T follicular helper cell (primary cell): Measurements from ENCODE around the gene PCSK5.

Experiments used
- DNase-seq: peaks from one replicate; pipeline ENCODE4 v3.0.0-alpha.2; 2020; ENCODE audit warnings: low read depth

The PCSK5 gene

DNA sequence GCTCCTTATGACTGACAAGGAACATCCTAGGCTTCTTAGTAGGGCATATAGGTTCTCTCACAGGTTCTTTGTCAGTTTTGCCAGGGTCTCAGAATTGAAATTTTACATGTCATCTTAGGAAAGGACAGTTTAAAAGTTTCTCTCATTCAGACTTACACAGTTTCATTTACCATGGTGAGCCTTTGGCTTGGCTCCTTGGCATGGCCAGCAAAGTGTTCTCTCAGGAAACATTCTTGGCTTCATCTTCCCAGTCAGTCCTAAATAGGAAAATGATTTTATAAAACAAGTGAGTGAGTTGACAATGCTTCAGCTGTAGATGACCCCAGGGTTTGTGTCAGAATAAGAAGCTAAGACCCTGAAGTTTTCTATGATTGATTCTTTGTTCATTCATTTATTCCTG is 191.6 kb downstream of the PCSK5 start:
- no peak for DNase-seq

DNA sequence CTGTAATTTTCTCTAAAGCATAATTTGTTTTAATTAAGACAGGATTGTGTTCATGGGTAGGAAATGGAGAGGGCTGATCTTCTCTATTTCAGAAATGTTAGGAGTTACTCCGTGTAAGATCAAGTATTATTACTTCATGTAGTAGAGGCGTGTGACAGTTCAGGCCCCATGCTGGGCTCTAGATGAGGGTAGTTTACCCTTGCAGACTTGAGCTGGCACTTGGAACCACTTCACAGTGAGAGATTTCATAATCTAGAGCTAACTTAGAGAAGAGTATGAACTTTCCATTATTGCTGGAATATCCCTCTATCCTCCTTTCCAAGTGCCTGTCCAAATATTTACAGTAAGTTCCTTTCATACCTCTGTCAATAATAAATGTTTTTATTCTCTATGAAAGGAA is 195.1 kb downstream of the PCSK5 start:
- no peak for DNase-seq

DNA sequence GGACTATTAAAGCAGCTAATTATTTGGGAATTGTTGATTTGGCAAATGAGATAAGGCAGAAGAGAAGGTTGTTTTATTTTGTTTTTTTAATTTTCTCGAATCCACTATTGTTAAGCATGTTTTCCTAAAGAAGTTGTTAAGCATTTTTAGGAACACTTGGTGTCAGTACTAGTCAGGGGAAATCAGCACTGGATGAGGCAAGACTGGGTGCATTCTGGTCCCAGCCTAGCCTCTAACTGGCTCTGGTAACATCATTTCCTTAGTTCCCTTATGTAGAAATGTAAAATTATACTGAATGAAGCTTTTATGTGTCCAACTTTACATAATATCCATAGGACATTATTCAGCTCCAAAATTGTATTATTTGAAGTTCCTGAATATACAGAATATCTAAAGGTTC is 196.1 kb downstream of the PCSK5 start:
- no peak for DNase-seq

DNA sequence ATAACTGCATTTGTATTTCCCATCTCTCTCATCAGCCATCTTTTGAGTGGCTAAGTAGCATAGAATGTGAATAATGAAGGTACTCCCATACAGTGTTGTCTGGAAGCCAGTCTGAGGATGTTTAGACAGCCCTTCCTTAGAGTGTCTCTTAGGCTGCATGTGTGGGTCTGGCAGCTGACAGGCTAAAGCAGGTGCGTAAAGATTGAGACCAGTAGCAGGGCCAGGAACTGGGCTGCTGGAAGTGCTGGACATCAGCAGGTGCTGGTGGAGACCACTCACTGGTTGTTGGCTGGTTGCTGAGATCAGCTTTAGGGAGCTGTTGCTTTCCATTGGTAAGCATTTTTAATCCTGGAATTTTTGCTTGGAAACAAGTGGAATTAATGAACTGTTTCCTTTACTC is 197.5 kb downstream of the PCSK5 start:
- no peak for DNase-seq

DNA sequence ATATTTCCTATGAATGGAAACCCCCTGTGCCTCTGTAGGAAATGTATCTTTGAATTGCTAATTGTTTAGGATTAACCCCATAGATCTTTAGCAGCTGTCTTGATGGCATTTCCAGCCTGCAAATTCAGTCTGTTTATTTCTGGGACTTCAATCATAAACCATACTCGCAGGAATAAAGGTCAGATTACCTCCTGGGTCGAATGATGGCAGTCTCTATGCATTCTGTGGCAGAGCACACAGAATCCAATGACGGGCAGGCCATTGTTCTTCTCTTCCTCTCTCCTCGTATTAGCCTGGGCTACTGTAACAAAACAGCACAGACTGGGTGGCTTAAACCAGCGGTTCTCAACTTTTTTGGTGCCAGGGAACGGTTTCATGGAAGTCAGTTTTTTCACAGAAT is 199.9 kb downstream of the PCSK5 start:
- no peak for DNase-seq

DNA sequence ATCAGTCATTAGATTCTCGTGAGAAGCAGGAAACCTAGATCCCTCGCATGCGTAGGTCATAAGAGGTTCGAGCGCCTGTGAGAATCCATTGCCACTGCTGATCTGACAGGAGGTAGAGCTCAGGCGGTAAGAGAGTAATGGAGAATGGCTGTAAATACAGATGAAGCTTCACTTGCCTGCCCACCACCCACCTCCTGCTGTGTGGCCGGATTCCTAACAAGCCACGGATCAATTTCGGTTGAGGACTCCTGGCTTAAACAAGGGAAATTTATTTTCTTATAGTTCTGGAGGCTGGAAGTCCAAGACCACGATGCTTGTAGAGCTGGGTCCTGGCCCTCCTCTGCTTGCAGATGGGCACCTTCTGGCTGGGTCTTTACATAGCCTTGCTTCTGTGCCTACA is 200.4 kb downstream of the PCSK5 start:
- DNase-seq = no peak

DNA sequence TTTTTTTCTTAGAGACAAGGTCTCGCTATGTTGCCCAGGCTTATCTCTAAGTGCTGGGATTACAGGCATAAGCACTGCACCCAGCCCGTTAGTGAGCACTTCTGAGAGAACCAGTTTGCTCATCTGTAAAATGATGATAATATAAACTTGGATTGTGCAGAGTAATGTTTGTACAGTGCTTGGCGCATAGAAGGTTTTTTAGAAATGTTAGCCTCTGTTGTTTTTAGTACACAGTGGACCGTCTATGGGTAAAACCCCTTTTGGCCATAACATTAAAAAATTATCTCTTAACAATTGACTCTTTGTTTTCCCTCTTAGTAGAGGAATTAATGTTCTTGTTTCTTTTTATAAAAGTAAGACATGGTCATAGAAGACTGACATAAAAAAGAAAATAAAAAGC is 202.1 kb downstream of the PCSK5 start:
- no peak for DNase-seq

DNA sequence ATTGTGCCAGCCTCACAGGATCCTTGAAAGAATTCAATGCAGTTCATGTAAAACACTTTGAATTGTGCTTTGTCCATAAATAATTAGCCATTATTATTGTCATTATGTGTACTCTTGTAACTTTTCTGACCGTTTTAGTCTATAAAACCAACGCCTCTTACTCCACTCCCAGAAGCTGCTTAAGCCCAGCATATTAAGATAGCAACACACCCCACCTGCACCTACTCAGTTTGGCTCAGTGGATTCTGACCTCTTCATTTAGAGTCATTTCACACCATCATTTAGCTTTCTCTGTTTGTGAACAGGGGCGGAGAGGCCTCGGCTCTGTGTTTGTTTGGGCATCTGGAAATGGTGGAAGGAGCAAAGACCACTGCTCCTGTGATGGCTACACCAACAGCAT is 205.1 kb downstream of the PCSK5 start:
- no peak for DNase-seq

DNA sequence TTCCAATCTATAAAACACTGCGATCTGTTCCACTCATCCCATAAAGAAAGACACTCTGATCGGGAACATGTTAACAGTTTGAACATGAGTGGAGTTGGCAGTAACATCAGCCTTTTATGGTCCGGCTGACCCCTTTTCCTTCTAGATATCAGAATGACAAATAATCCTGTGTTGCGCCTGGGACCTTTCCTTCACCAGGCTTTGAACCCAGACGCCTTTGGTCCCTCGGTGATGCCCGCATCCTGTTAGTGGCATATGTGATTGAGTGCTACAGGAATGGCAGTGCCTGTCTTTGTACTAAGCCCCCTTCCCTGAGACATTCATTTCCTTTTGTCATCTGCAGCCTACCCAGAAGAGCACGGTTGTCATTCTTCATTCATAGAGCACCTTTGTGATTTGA is 209.0 kb downstream of the PCSK5 start:
- DNase-seq = no peak

DNA sequence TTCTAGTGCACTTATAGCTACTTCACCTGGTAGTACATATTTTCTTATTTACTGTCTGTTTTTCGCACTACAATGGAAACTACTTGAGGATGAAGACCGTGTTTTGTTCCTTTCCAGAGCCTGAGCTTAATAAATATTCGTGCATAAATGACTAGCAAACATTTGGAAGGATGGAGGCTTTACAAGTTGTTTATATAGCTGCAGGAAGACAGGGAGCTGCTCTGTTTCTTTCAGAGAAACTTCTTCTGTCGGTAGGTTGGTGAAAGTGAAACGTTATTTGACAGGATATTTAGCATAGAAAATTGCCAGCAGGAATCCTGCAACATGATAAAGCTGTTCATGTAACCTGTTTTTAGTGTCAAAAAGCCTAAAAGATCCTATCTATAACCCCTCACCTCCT is 210.6 kb downstream of the PCSK5 start:
- DNase-seq = no peak

DNA sequence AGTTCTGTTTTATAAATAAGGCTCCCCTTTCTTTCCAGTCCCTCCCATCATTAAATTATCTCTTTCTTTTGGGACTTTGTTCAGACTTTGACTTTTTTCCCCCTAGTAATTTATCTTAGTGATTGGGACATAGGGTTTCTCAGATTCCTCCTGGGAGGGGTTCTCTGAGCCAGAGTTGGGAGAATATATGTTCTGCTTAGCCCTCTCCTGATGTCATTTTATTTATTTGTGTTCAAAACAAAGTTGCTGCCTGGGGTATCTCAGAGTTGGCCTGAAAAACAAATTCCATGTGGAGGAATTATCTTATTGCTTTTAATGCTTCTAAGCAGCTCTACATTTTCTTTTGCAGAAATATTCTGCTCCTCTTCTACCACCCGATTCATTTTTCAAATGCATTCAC is 211.0 kb downstream of the PCSK5 start:
- no peak for DNase-seq

DNA sequence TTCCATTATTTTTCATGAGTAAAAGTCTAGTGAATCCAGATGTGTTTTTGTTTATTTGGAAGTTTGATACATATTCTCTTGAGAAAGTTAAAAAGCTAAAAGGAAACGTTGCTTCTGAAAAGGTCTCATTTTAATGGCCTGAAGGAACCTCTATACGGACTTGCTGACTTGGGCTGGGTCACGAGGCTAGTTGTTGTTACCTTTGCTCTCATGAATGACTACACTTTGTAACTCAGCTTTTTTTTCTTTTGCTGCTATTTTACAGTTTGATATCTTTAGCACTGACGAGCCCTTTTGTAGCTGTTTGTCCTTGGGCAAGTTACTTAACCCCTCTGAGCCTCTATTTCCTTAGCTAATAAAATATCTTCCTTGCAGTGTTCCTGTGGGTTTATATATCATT is 211.5 kb downstream of the PCSK5 start:
- no peak for DNase-seq

DNA sequence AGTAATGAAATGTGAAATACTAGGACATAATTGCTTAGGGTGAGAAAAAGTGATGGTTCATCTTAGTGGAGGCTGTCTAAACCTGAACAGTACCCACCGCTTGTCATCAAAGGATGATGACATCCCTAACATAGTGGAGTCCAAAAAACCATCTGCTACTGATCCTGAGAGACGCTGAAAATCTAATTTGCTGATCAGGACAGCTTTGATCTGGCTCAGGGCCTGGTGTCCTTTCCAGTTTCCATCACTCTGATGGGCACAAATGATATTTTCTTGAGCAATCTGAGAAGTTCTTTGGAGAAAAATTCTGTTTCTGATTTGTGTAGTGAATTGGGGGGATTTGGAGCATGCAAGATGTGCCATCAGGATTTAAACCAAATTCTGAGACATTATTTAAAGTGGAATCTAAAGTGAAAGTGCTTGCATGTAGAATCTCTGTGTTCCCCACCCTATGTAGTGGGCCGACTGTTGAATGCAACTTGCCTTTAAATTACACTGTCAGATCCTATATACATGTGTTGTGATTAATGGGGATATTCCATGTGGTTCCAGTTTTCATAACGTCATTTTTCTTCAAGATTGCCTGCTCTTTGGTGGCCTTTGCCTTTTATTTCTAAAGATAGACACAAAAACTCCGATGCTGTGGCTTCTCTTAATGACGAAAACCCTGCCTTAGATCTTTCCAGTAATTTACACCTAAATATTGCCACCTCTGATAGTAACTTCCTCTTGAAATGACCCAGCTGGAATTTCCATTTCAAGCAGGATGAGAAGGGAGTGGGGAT is 213.2 kb downstream of the PCSK5 start:
- no peak for DNase-seq

DNA sequence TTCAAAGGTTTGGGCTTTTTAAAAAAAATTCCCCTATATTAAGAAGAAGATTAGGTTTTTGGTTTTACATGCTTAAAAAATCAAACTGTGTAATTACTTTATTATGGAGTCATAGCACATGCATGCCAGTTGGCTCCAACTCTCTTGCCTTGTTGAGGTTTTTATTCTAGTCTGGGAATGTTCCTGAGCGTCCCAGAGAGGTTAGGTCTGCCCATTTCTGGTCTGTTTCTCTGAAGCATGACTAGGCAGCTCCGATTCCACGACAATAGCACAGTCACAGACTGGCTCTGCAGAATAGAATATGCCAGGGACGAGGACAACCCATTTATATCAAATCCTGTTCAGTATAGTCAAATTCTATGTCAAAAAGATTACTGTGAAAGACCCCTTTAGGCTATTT is 217.0 kb downstream of the PCSK5 start:
- no peak for DNase-seq

DNA sequence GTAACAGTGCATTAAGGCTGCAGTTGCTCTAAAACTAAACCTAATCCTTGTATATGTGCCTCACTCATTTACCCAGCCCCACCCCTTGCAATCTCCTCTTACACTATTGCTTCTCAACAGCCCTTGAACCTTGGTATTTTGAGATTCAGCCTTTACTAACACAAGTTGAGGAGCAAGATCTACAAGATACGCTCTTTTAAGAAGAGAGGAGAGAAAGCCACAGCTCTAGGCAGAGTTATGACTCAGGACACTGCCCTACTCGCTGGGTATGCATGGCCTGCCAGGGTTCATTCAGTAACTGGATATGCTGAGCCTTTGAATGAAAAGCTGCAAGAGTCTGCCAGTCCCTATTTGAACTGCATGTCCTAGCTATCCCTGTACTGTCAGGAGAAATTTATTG is 219.5 kb downstream of the PCSK5 start:
- DNase-seq = no peak

DNA sequence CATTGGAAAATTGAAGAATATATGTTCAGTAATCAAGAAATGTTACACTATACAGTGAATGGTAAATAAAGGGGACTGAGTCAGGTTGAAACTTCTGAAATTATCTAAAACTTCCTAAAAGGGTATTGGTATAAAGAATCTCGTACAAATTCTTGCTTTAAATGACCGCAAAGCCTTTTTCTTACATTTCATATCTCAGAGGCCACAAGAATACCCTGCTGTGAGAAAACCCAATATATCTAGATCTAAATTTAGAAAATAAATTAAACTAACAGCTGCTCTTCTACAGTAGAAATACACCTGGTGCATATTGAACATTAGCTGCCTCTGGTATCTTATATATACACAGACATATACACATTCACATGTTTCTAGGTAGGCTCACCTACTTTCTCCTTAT is 221.7 kb downstream of the PCSK5 start:
- no peak for DNase-seq

DNA sequence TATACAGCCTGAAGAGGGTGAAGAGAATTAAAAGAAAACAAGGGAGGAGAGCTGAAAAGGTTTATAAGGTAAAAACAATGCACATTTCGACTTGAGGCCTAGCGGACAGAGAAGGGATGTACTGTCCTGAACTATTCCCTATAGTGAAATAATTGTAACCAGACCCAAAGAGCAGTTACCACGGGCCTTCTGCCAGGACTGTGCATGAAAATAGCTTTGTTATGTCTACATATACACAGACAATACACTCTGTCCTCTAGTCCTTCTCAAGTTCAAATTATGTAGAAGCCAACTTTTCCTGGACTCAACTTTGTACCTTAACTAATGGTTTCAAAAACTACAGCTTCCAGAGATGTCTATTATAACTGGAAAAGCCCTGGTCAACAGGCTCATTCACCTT is 223.7 kb downstream of the PCSK5 start:
- no peak for DNase-seq

DNA sequence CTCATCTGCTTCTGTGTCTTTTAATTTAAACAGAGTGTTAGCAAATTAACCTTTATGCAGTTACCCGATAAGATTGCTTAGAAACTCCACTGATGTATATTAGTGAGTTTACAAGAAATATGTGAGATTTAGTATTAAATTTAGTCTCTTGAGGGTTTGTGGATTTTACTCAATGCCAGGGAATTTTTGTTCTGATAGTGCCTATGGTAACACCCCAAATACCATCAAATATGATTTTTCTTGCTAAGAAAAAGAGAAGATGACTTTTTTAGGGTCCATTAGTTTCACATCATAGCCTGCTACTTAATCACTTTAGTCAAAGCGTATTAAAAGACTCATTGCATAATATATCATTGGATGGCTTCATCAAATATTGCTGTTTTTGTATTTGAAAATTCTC is 224.9 kb downstream of the PCSK5 start:
- no peak for DNase-seq

DNA sequence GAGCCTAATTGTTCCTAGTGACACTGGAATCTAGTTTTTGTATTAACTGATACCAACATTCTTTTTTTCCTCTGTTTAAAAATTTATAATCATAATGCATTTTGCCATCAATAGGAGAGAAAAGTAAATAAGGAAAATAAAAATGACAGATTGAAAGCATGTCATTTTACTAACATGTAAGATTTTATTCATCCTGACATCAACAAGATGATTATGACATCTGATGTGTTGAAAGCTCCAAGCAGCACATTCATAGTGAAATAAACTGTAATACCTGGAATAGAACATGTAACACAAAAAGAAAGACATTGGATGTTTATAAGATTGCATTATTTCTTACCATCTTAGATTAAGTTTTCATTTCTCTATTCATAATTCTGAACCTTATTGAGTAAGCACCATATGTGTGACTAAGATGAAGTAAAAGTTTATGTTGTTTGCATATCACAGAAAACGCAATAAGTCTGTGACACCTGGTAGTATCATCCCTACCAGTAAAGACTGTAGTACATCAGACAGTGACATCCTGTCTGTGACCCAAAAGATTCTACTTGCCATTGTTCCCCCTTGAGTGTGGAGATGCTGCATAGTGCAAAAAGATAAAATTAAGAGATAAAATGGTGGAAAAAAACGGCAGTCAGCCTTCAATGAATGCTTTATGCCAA is 225.6 kb downstream of the PCSK5 start:
- no peak for DNase-seq

DNA sequence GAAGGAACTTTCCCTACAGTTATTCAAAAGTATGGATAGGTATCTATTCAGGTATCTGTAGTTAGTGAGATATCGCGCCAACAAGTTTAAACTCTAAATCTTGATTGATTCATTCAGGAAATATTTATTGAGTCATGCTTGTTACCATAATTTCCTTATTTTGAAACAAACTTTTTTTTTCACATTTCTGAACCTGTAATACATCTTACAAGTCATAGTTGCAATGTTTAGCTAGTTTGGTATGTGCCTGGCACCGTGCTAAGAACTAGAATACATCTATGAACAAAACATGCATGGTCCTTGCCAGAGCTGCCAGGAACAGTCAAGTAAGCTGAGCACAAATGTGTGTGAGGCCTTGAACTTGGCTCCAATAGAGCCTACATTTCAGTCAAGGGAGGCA is 226.4 kb downstream of the PCSK5 start:
- no peak for DNase-seq

DNA sequence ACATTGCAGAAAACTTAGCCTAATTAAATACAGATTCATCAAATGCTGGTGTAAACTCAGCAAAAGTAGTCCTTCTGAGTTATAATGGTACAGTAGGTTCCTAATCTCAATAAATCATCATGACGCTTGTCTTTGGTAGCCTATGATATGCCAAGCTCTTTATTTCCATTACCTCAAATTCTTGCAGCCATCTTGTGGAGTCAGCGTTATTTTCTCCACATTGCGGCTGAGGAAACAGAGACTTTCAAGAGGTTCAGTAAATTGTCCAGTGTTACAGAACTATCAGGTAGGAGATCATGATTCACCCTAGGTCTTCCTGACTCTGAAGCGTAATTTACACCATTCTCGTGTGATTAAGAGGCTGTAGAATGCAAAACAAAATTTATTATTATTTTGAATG is 237.2 kb downstream of the PCSK5 start:
- no peak for DNase-seq

DNA sequence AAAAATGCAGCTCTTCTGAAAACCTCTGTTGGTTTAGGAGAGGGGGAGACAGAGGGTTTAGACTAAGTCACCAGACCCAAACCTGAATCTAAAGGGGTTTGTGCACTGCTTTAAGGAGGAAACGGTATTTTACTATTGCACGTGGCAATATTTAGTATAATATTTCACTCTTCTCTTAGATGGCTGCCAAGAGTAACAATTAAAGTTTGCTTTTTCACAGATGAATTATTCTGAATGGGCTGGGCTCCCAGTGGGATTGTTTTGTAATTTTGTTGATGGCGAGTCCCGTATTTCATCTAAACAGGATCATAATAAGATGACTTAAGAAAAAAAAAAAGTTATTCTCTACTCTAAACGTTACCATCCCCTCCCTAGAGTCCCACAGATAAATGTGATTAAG is 245.4 kb downstream of the PCSK5 start:
- DNase-seq = no peak

DNA sequence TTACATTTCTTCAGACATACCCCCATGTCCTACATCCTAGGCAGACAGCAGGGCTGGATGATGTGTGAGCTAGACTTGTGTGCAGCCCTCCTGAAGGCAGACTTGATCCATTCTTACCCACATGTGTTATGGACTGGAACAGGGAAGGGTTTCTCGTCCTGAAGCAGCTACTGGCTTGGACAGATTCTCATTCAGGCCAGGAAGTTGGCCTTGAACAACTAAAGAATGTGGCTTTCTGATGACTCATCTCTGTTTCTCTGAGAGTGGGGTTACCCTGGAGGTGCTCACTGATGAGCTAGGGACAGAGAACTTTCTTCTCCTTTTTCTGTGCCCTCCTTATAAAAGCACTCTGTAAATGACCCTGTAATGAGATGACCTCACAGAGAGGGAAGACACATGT is 246.5 kb downstream of the PCSK5 start:
- no peak for DNase-seq

DNA sequence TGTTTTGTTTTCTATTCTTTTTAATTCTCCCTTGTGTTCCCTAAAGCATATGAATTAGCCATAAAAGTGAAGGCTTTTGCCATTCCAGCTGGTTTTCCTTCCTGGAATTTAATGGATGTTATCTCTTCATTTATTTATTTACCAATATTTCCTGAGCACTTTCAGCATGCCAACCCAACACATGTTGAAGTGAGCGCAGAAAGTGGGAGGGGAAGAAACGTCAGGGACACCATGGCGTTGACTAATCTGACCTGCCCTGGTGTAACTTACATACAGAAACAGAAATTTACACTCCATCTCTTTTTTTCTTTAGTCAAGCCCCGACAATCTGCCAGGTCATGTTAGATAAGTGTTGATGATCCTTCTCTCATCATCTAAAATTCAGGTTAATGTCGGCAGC is 247.5 kb downstream of the PCSK5 start:
- DNase-seq = no peak
